ENCODE measurements around the gene LCN2.

The LCN2 gene

DNA sequence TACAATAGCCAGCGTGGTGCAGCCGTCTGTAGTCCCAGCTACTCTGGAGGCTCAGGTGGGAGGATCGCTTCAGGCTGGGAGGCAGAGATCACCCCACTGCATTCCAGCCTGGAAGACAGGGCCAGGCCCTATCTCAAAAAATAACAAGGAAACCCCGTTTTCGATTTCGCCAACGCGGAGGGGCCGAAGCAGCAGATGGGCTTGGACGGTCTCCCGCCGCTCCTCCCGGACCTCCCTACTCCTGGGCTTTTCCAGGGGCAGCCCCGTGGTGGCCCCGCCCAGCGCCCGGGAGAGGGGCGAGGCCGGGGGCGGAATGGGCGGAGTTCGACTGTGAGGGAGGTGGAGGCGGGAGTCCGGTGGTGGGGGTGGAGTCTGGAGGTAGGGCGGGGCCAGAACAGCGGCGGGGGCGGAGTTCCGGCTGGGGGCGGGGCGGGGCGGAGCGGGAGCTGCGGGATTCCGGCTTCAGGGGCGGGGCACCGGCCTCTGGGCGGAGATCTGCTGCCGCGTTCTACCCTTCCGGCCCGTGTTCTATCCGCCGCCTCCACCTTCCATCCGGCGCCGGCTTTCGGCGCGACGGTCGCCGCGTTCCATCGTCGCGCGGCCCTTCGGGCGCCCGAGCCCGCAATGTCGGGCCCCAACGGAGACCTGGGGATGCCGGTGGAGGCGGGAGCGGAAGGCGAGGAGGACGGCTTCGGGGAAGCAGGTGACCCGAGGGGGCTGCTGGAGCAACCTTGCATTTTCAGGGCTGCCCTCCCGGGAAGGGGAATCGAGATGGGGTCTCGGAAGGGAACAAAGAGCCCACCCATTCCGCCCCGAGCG is 10.7 kb downstream of the LCN2 start, which contains the start of gene BBLN:
Gene BBLN (plus strand): TSS at position 482 of the 819 bp plus-strand sequence. CDS start 143 bp downstream, at position 625.
- peak within 1 kb of the TSS; percentile 90 for H3K4me2 ChIP-seq (ENCODE audit: low read depth, low read length, poor library complexity, severe bottlenecking)
- peak within 1 kb of the TSS; percentile 97 for H3K4me3 ChIP-seq (ENCODE audit: low read length, poor library complexity, severe bottlenecking)
- H3K79me2 ChIP-seq (ENCODE audit: insufficient read depth, low read length), result peaks cover 30% of the 10 kb centered on the region
- H3K9me3 ChIP-seq (ENCODE audit: insufficient read depth, low read depth, low read length), result no peaks in the 10 kb centered on the region
- TF ChIP-seq, protein P1, sequence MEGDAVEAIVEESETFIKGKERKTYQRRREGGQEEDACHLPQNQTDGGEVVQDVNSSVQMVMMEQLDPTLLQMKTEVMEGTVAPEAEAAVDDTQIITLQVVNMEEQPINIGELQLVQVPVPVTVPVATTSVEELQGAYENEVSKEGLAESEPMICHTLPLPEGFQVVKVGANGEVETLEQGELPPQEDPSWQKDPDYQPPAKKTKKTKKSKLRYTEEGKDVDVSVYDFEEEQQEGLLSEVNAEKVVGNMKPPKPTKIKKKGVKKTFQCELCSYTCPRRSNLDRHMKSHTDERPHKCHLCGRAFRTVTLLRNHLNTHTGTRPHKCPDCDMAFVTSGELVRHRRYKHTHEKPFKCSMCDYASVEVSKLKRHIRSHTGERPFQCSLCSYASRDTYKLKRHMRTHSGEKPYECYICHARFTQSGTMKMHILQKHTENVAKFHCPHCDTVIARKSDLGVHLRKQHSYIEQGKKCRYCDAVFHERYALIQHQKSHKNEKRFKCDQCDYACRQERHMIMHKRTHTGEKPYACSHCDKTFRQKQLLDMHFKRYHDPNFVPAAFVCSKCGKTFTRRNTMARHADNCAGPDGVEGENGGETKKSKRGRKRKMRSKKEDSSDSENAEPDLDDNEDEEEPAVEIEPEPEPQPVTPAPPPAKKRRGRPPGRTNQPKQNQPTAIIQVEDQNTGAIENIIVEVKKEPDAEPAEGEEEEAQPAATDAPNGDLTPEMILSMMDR (conservative IDR thresholded peaks at IDR 0.05; ENCODE audit: low read length), result no peak
- TF ChIP-seq EZH2phosphoT487 (IDR thresholded peaks at IDR 0.05; ENCODE audit: borderline replicate concordance), result no peak
- no peaks in the 10 kb centered on the region for H3K27me3 ChIP-seq (ENCODE audit: insufficient read depth, low read length, poor library complexity, severe bottlenecking)
- H2AFZ ChIP-seq (ENCODE audit: low read length), result peak within 1 kb of the TSS; percentile 85
- peak within 1 kb of the TSS; percentile 94 for H3K9ac ChIP-seq (ENCODE audit: low read depth, low read length, poor library complexity, severe bottlenecking)
- H3K9me2 ChIP-seq (replicated peaks; ENCODE audit: low read depth, low read length), result no peaks in the 10 kb centered on the region
- H3K36me3 ChIP-seq (ENCODE audit: insufficient read depth, low read length), result peaks cover 24% of the 10 kb centered on the region; the same call in 1 of the 2 replicates
- peaks cover 9% of the 10 kb centered on the region for H4K20me1 ChIP-seq (ENCODE audit: insufficient read depth, low read length, poor library complexity, severe bottlenecking)
- H3K4me1 ChIP-seq (ENCODE audit: insufficient read depth, low read length, poor library complexity, severe bottlenecking), result peaks cover 21% of the 10 kb centered on the region
- no peaks in the 10 kb centered on the region for H3F3A ChIP-seq (ENCODE audit: low read depth)

DNA sequence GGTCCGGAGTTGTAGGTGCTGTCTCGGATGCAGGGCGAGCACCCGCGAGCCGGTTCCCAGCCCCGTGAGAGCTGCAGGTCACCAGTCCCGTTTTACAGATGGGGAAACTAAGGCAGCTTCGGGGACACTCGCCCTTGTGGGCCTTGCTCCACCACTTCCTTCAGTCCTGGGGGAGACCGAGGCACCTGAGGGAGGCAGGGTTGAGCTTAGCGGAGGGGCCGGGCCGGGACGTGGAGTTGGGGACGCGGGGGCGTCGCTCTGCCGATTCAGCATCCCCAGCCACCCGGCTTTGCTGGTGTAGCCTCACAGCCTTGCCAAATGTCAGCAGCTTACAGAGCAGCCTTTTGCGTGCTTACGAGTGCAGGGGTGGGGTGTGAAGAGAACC is 11.3 kb downstream of the LCN2 start:
- Histone ChIP-seq H3K4me2 (ENCODE audit: low read depth, low read length, poor library complexity, severe bottlenecking) (peak overlapping the region; percentile 90), H3K27me3 (ENCODE audit: insufficient read depth, low read length, poor library complexity, severe bottlenecking) (no peaks in the 10 kb centered on the region), H3K36me3 (ENCODE audit: insufficient read depth, low read length) (peaks cover 24% of the 10 kb centered on the region; the same call in 1 of the 2 replicates), H3K4me3 (ENCODE audit: low read length, poor library complexity, severe bottlenecking) (peak overlapping the region; percentile 97), H3K4me1 (ENCODE audit: insufficient read depth, low read length, poor library complexity, severe bottlenecking) (peaks cover 21% of the 10 kb centered on the region), H3K9me2 (replicated peaks; ENCODE audit: low read depth, low read length) (no peaks in the 10 kb centered on the region), H2AFZ (ENCODE audit: low read length) (peak overlapping the region; percentile 83), H3F3A (ENCODE audit: low read depth) (no peaks in the 10 kb centered on the region), H3K9me3 (ENCODE audit: insufficient read depth, low read depth, low read length) (no peaks in the 10 kb centered on the region), H4K20me1 (ENCODE audit: insufficient read depth, low read length, poor library complexity, severe bottlenecking) (peaks cover 9% of the 10 kb centered on the region), H3K79me2 (ENCODE audit: insufficient read depth, low read length) (peaks cover 30% of the 10 kb centered on the region), H3K9ac (ENCODE audit: low read depth, low read length, poor library complexity, severe bottlenecking) (peak overlapping the region; percentile 94)
- TF ChIP-seq, protein P1 (conservative IDR thresholded peaks at IDR 0.05; ENCODE audit: low read length), result no peak
- TF ChIP-seq EZH2phosphoT487 (IDR thresholded peaks at IDR 0.05; ENCODE audit: borderline replicate concordance), result no peak

GRCh38 chr9:128161215-128161902 is 12.1 kb downstream of the LCN2 start:
- Histone ChIP-seq H3K79me2 (ENCODE audit: insufficient read depth, low read length) (peaks cover 30% of the 10 kb centered on the region), H3K9ac (ENCODE audit: low read depth, low read length, poor library complexity, severe bottlenecking) (peak overlapping the region; percentile 94), H3K4me3 (ENCODE audit: low read length, poor library complexity, severe bottlenecking) (peak overlapping the region; percentile 97)

More at GRCh38 chr9:128161215-128161902, 12.1 kb downstream of the LCN2 start:
- peaks cover 9% of the 10 kb centered on the region for H4K20me1 ChIP-seq (ENCODE audit: insufficient read depth, low read length, poor library complexity, severe bottlenecking)
- peak overlapping the region; percentile 90 for H3K4me2 ChIP-seq (ENCODE audit: low read depth, low read length, poor library complexity, severe bottlenecking)
- H3K27me3 ChIP-seq (ENCODE audit: insufficient read depth, low read length, poor library complexity, severe bottlenecking), result no peaks in the 10 kb centered on the region
- H3F3A ChIP-seq (ENCODE audit: low read depth), result no peaks in the 10 kb centered on the region
- TF ChIP-seq, protein P1 (conservative IDR thresholded peaks at IDR 0.05; ENCODE audit: low read length), result no peak
- TF ChIP-seq EZH2phosphoT487 (IDR thresholded peaks at IDR 0.05; ENCODE audit: borderline replicate concordance), result no peak
- H3K4me1 ChIP-seq (ENCODE audit: insufficient read depth, low read length, poor library complexity, severe bottlenecking), result peaks cover 21% of the 10 kb centered on the region
- H3K36me3 ChIP-seq (ENCODE audit: insufficient read depth, low read length), result peaks cover 26% of the 10 kb centered on the region; the same call in 1 of the 2 replicates
- H3K9me2 ChIP-seq (replicated peaks; ENCODE audit: low read depth, low read length), result no peaks in the 10 kb centered on the region
- H3K9me3 ChIP-seq (ENCODE audit: insufficient read depth, low read depth, low read length), result no peaks in the 10 kb centered on the region
- H2AFZ ChIP-seq (ENCODE audit: low read length), result no peak overlapping the region

All from Loucy (cell line).